ENCODE results near the gene ADISSP. TPM values are rescaled to one million over a fixed set of nuclear protein-coding genes. Genes with fewer than 3 reads are reported as not detected.

ADISSP gene
- total and polyA plus RNA-seq, 2 of the 13 experiments (the other 11 are each of a cell fraction or from before 2014, with no cell fraction given) = 38.3 to 90.6 TPM

GRCh38 chr20:3739054-3739925 is 28.3 kb downstream of the ADISSP start (continued):
- TF ChIP-seq MYC (CRISPR knock-in tag; IDR thresholded peaks at IDR 0.05; ENCODE audit: borderline replicate concordance) (peak; percentile 61; the same call in 1 of the 2 replicates), PAWR (CRISPR knock-in tag; IDR thresholded peaks at IDR 0.05; ENCODE audit: borderline replicate concordance) (no peak), ZNF17 (CRISPR knock-in tag; IDR thresholded peaks at IDR 0.05) (no peak), HINFP (CRISPR knock-in tag; IDR thresholded peaks at IDR 0.05; ENCODE audit: low read depth) (0 out of 2 replicates have a peak, but pooled peaks have one; percentile 23), MXD3 (CRISPR knock-in tag; IDR thresholded peaks at IDR 0.05) (peak; percentile 75; the same call in 1 of the 2 replicates), ZNF7 (CRISPR knock-in tag; IDR thresholded peaks at IDR 0.05) (no peak), KAT2B (IDR thresholded peaks at IDR 0.05; ENCODE audit: borderline replicate concordance, low read depth, low read length) (no peak), ZNF839 (CRISPR knock-in tag; IDR thresholded peaks at IDR 0.05; ENCODE audit: borderline replicate concordance) (peak; percentile 27; the same call in 1 of the 2 replicates), ZNF605 (CRISPR knock-in tag; IDR thresholded peaks at IDR 0.05) (no peak), ZMAT3 (CRISPR knock-in tag; conservative IDR thresholded peaks at IDR 0.05) (no peak), KDM3A (CRISPR knock-in tag; IDR thresholded peaks at IDR 0.05; ENCODE audit: low read depth) (no peak), ZNF329 (CRISPR knock-in tag; IDR thresholded peaks at IDR 0.05; ENCODE audit: low read depth) (no peak), NR2F2 (IDR thresholded peaks at IDR 0.05; ENCODE audit: borderline replicate concordance, low read depth) (no peak), ZNF224 (CRISPR knock-in tag; IDR thresholded peaks at IDR 0.05) (no peak), ZNF513 (CRISPR knock-in tag; conservative IDR thresholded peaks at IDR 0.05) (no peak), NAIF1 (CRISPR knock-in tag; IDR thresholded peaks at IDR 0.05; ENCODE audit: borderline replicate concordance) (no peak), ZNF136 (CRISPR knock-in tag; IDR thresholded peaks at IDR 0.05; ENCODE audit: low read depth) (no peak), RNF219 (CRISPR knock-in tag; IDR thresholded peaks at IDR 0.05) (no peak), KLF12 (CRISPR knock-in tag; IDR thresholded peaks at IDR 0.05; ENCODE audit: borderline replicate concordance) (no peak), PHF5A (CRISPR knock-in tag; IDR thresholded peaks at IDR 0.05; ENCODE audit: low read depth, unreplicated experiment) (peak; percentile 44), ZNF510 (CRISPR knock-in tag; IDR thresholded peaks at IDR 0.05; ENCODE audit: low read depth) (no peak), ZNF800 (CRISPR knock-in tag; IDR thresholded peaks at IDR 0.05) (0 out of 2 replicates have a peak, but pooled peaks have one; percentile 72)

Data from HepG2 (cell line).